ENCODE measurements around the gene TMED9. TPM values are rescaled to one million over a fixed set of nuclear protein-coding genes. Genes with fewer than 3 reads are reported as not detected.

Gene TMED9
- total RNA-seq, 1 donor from 2014 or later: 216 TPM

DNA sequence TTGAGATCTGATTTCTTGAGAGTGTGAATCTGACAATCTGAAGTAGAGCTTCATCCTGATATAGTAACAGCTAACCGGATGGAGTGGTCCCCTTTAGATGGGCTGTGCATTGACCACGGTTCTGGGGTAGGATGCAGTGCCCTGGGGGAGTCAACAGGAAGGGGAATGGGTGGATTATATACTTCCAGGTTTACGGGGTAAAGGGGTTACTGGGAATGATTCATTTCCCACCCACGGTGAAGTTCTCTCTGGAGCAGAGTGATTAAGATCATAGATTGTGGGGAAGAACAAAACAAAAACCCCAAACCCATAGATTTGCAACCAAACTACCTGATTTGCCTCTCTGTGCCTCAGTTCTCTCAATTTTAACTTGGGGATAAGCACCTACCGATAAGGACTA, 6.5 kb downstream of the TMED9 start:
- peak overlapping the region; percentile 65 for H3K27ac Mint-ChIP-seq (ENCODE audit: unreplicated experiment)
- no peak for TF ChIP-seq CTCF (IDR thresholded peaks at IDR 0.05)
- peaks cover 20% of the 10 kb centered on the region for H3K4me1 Mint-ChIP-seq (ENCODE audit: unreplicated experiment)

GRCh38 chr5:177599731-177600507, 7.9 kb downstream of the TMED9 start, which contains the start of gene B4GALT7:
Gene B4GALT7, plus strand, starts transcription at chr5:177600132. Its CDS starts 79 bp downstream, at chr5:177600211.
- H3K27ac Mint-ChIP-seq (ENCODE audit: unreplicated experiment): peak within 1 kb of the TSS; percentile 92
- peak; percentile 95 for DNase-seq (ENCODE audit: extremely low spot score, unreplicated experiment)
- H3K36me3 Mint-ChIP-seq (ENCODE audit: unreplicated experiment): peaks cover 16% of the 10 kb centered on the region
- TF ChIP-seq CTCF (IDR thresholded peaks at IDR 0.05): peak; percentile 6
- no peaks in the 10 kb centered on the region for H3K9me3 Mint-ChIP-seq (ENCODE audit: unreplicated experiment)
- no peaks in the 10 kb centered on the region for H3K27me3 Mint-ChIP-seq (ENCODE audit: unreplicated experiment)
- H3K4me3 Mint-ChIP-seq (ENCODE audit: unreplicated experiment): peak within 1 kb of the TSS; percentile 95
- peaks cover 19% of the 10 kb centered on the region for H3K4me1 Mint-ChIP-seq (ENCODE audit: unreplicated experiment)

More for the DNA sequence above, 6.5 kb downstream of the TMED9 start:
- Mint-ChIP-seq H3K36me3 (ENCODE audit: unreplicated experiment) (peaks cover 27% of the 10 kb centered on the region), H3K9me3 (ENCODE audit: unreplicated experiment) (no peaks in the 10 kb centered on the region), H3K4me3 (ENCODE audit: unreplicated experiment) (peak overlapping the region; percentile 35), H3K27me3 (ENCODE audit: unreplicated experiment) (no peaks in the 10 kb centered on the region)
- DNase-seq (ENCODE audit: extremely low spot score, unreplicated experiment): no peak

GRCh38 chr5:177600508-177601018, 8.6 kb downstream of the TMED9 start:
- Mint-ChIP-seq H3K4me3 (ENCODE audit: unreplicated experiment) (peak overlapping the region; percentile 95), H3K9me3 (ENCODE audit: unreplicated experiment) (no peaks in the 10 kb centered on the region), H3K4me1 (ENCODE audit: unreplicated experiment) (peaks cover 19% of the 10 kb centered on the region), H3K27me3 (ENCODE audit: unreplicated experiment) (no peaks in the 10 kb centered on the region), H3K36me3 (ENCODE audit: unreplicated experiment) (peaks cover 13% of the 10 kb centered on the region), H3K27ac (ENCODE audit: unreplicated experiment) (peak overlapping the region; percentile 92)
- DNase-seq (ENCODE audit: extremely low spot score, unreplicated experiment): no peak
- no peak for TF ChIP-seq CTCF (IDR thresholded peaks at IDR 0.05)

GRCh38 chr5:177601126-177601525, 9.1 kb downstream of the TMED9 start:
- Mint-ChIP-seq H3K4me3 (ENCODE audit: unreplicated experiment) (peak overlapping the region; percentile 95), H3K36me3 (ENCODE audit: unreplicated experiment) (peaks cover 9% of the 10 kb centered on the region), H3K27me3 (ENCODE audit: unreplicated experiment) (no peaks in the 10 kb centered on the region), H3K4me1 (ENCODE audit: unreplicated experiment) (peaks cover 19% of the 10 kb centered on the region), H3K9me3 (ENCODE audit: unreplicated experiment) (no peaks in the 10 kb centered on the region), H3K27ac (ENCODE audit: unreplicated experiment) (peak overlapping the region; percentile 92)
- DNase-seq (ENCODE audit: extremely low spot score, unreplicated experiment): no peak
- TF ChIP-seq CTCF (IDR thresholded peaks at IDR 0.05): no peak
